Spleen (tissue), 7 donors: ENCODE data around the gene AFTPH.

ENCODE experiments used
- CTCF ChIP-seq, 11 experiments: fragments of 200-600 bp in 7 of 11; fragments of 450-650 bp in 4 of 11; sonication (generic) in 4 of 11; IDR thresholded peaks in 8 of 11; conservative IDR thresholded peaks in 3 of 11; 1 replicate in 7 of 11; 2 replicates in 4 of 11; pipeline versions ENCODE4 v1.4.0 to v1.8.0; 2016 to 2021; ENCODE audit warnings: antibody characterized with exemption in 11 of 11, inconsistent platforms in 4 of 11, mild to moderate bottlenecking in 1 of 11
- POLR2A ChIP-seq, 3 donors: fragments of 450-650 bp; IDR thresholded peaks; one replicate each; pipeline ENCODE4 v1.5.1; 2017; ENCODE audit warnings: antibody characterized with exemption in 3 of 3, mild to moderate bottlenecking in 1 of 3
- POLR2AphosphoS5 ChIP-seq, 3 donors: sonication (generic); formaldehyde crosslinking; IDR thresholded peaks; one replicate each; pipeline ENCODE4 v1.5.1; 2017; ENCODE audit warnings: antibody characterized with exemption in 3 of 3
- donor health status: DM: no; HTN: no; CAD: no; lungs with moderate emphysema.
- donor health status: DM: no; HTN: no; CAD: no.
- donor health status: DM: no; HTN: no; CAD: no.

DNA sequence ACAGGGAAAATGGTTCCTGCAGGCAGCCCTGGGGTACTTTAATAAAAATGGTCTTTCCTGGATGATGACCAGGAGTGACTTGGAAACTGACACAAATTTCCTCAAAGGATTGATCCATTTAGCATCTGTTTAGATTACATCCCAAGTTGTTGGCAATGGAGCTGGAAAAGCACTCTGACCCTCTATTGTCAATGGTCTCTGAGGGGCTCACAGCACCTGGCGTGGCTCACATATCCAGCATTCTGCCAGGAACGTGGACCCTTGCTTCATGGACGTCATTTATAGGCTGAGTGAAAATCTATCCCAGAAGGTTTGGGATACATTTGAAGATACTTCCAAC lies 85.8 kb downstream of the AFTPH start:
- TF ChIP-seq POLR2AphosphoS5 (IDR thresholded peaks at IDR 0.05) (no peak), POLR2A (IDR thresholded peaks at IDR 0.05) (no peak), CTCF (IDR thresholded peaks at IDR 0.05 in 8 of 11, conservative IDR thresholded peaks at IDR 0.05 in 3 of 11) (no peak)
